Measurements from ENCODE around the gene ATXN7L1.

Gene ATXN7L1

DNA sequence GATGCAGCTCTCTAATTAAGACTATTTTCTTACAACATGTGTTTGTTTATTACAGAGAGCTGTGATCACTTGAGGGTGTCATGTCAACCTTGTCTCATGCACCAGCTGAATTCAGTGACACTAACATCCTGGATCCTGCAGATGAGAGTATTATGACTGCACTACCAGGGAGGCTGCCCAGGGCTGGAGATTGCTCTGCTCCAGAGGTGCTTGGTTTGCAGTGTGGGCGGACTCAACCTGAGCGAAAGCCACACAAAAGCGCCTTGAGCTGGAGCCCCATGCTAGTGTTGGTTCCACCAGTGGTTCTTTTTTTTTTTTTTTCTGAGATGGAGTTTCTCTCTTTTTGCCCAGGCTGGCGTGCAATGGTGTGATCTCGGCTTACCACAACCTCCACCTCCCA is 33.8 kb upstream of the ATXN7L1 start:
- H3K79me1 ChIP-seq (ENCODE audit: low read length) = no peaks in the 10 kb centered on the region
- no peak overlapping the region for H2BK5ac ChIP-seq (ENCODE audit: low read depth, low read length, poor library complexity)
- no peaks in the 10 kb centered on the region for H3K27me3 ChIP-seq (ENCODE audit: insufficient read depth, low read length)
- H3K4me1 ChIP-seq (ENCODE audit: control insufficient read depth in 1 of 2, insufficient read depth in 2 of 2, low read length in 2 of 2) = no peaks in the 10 kb centered on the region
- H3K79me2 ChIP-seq (ENCODE audit: control insufficient read depth, insufficient read depth, low read length, poor library complexity) = no peaks in the 10 kb centered on the region
- H3K4ac ChIP-seq (ENCODE audit: low read depth, low read length) = no peak overlapping the region
- no peak overlapping the region for H4K12ac ChIP-seq (ENCODE audit: low read depth, low read length)
- no peak for DNase-seq
- H3K9ac ChIP-seq (ENCODE audit: low read length) = no peak overlapping the region
- no CpG with 5 or more reads among the region's 5 CpGs for WGBS (ENCODE audit: extremely low coverage, insufficient coverage, insufficient read length)
- H2BK12ac ChIP-seq (ENCODE audit: low read length) = no peak overlapping the region
- no peaks in the 10 kb centered on the region for H3K9me3 ChIP-seq (ENCODE audit: insufficient read depth, low read depth, low read length)
- H3K27ac ChIP-seq (ENCODE audit: low read depth, low read length) = no peak overlapping the region
- no peak overlapping the region for H3K18ac ChIP-seq (ENCODE audit: low read length)
- no peak overlapping the region for H3K4me2 ChIP-seq (ENCODE audit: low read length)
- no peak overlapping the region for H2AFZ ChIP-seq (ENCODE audit: insufficient read depth, low read length, poor library complexity)
- no peak overlapping the region for H3K23ac ChIP-seq (ENCODE audit: low read length)
- no peak overlapping the region for H3K4me3 ChIP-seq (ENCODE audit: low read depth, low read length)
- H3K36me3 ChIP-seq (ENCODE audit: control insufficient read depth in 1 of 2, insufficient read depth in 2 of 2, low read length in 2 of 2) = no peaks in the 10 kb centered on the region
- no peak overlapping the region for H2BK120ac ChIP-seq (ENCODE audit: insufficient read depth, low read length, poor library complexity)
- H2AK5ac ChIP-seq (ENCODE audit: low read length) = no peak overlapping the region
- no peak overlapping the region for H4K91ac ChIP-seq (ENCODE audit: low read depth, low read length)
- no peak overlapping the region for H3K14ac ChIP-seq (ENCODE audit: low read length)
- no peak overlapping the region for H4K8ac ChIP-seq (ENCODE audit: low read depth, low read length)

GRCh38 chr7:105909742-105910141 is 33.3 kb upstream of the ATXN7L1 start:
- no peak overlapping the region for H3K14ac ChIP-seq (ENCODE audit: low read length)
- H3K23ac ChIP-seq (ENCODE audit: low read length) = no peak overlapping the region
- no peak overlapping the region for H3K4me2 ChIP-seq (ENCODE audit: low read length)
- no peak overlapping the region for H4K8ac ChIP-seq (ENCODE audit: low read depth, low read length)
- no peak overlapping the region for H2AK5ac ChIP-seq (ENCODE audit: low read length)
- H3K27me3 ChIP-seq (ENCODE audit: insufficient read depth, low read length) = no peaks in the 10 kb centered on the region
- no peak overlapping the region for H4K91ac ChIP-seq (ENCODE audit: low read depth, low read length)
- H2AFZ ChIP-seq (ENCODE audit: insufficient read depth, low read length, poor library complexity) = no peak overlapping the region
- H3K4me3 ChIP-seq (ENCODE audit: low read depth, low read length) = no peak overlapping the region
- H3K27ac ChIP-seq (ENCODE audit: low read depth, low read length) = no peak overlapping the region
- H2BK12ac ChIP-seq (ENCODE audit: low read length) = no peak overlapping the region
- no peak overlapping the region for H2BK5ac ChIP-seq (ENCODE audit: low read depth, low read length, poor library complexity)
- DNase-seq = no peak
- H3K4me1 ChIP-seq (ENCODE audit: control insufficient read depth in 1 of 2, insufficient read depth in 2 of 2, low read length in 2 of 2) = no peaks in the 10 kb centered on the region
- no peak overlapping the region for H4K12ac ChIP-seq (ENCODE audit: low read depth, low read length)
- 100% methylated on average over 1 of the region's 7 CpGs for WGBS (ENCODE audit: extremely low coverage, insufficient coverage, insufficient read length)
- H3K4ac ChIP-seq (ENCODE audit: low read depth, low read length) = no peak overlapping the region
- no peaks in the 10 kb centered on the region for H3K36me3 ChIP-seq (ENCODE audit: control insufficient read depth in 1 of 2, insufficient read depth in 2 of 2, low read length in 2 of 2)
- no peaks in the 10 kb centered on the region for H3K9me3 ChIP-seq (ENCODE audit: insufficient read depth, low read depth, low read length)
- no peak overlapping the region for H2BK120ac ChIP-seq (ENCODE audit: insufficient read depth, low read length, poor library complexity)
- H3K18ac ChIP-seq (ENCODE audit: low read length) = no peak overlapping the region
- H3K79me2 ChIP-seq (ENCODE audit: control insufficient read depth, insufficient read depth, low read length, poor library complexity) = no peaks in the 10 kb centered on the region
- no peaks in the 10 kb centered on the region for H3K79me1 ChIP-seq (ENCODE audit: low read length)
- H3K9ac ChIP-seq (ENCODE audit: low read length) = no peak overlapping the region

DNA sequence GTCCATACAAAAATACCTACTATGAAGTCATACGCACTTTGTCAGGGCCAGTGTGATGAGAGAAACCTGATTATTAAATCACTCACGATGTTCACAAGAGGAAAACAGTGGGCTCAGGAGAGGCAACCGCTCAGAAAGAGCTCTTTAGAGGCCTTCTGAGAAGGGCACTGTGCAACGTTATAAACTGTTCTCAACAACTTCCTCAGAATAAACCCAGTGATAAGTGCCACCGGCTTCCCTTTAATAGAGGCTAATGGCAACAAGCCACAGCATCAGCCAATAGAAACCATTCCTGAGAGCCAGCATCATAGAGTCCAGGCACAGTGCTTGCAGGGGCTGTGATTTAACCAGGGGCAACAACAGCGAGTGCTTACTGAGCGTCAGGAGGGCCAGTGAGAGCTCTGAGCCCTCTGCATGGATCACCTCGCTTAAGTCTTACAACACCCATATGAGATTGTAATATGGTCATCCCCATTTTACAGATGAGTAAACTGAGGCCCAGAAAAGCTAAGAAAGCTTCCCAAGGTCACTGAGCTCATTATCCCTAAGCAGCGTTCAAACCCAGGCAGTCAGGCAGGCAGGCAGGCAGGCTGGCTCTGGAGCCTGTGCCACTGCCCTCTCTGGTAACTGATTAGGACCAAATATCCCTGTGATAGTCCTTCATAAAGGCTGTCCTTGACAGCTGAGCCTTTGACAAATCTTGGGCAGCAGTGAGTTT is 30.9 kb upstream of the ATXN7L1 start:
- Histone ChIP-seq H2AK5ac (ENCODE audit: low read length) (no peak overlapping the region), H3K9ac (ENCODE audit: low read length) (no peak overlapping the region), H3K14ac (ENCODE audit: low read length) (no peak overlapping the region), H2BK5ac (ENCODE audit: low read depth, low read length, poor library complexity) (no peak overlapping the region), H3K79me1 (ENCODE audit: low read length) (no peaks in the 10 kb centered on the region), H3K18ac (ENCODE audit: low read length) (no peak overlapping the region), H3K4ac (ENCODE audit: low read depth, low read length) (no peak overlapping the region), H3K4me3 (ENCODE audit: low read depth, low read length) (no peak overlapping the region), H3K27ac (ENCODE audit: low read depth, low read length) (no peak overlapping the region), H4K91ac (ENCODE audit: low read depth, low read length) (no peak overlapping the region), H2AFZ (ENCODE audit: insufficient read depth, low read length, poor library complexity) (no peak overlapping the region), H3K27me3 (ENCODE audit: insufficient read depth, low read length) (no peaks in the 10 kb centered on the region), H2BK120ac (ENCODE audit: insufficient read depth, low read length, poor library complexity) (no peak overlapping the region), H3K36me3 (ENCODE audit: control insufficient read depth in 1 of 2, insufficient read depth in 2 of 2, low read length in 2 of 2) (no peaks in the 10 kb centered on the region), H3K23ac (ENCODE audit: low read length) (no peak overlapping the region), H4K8ac (ENCODE audit: low read depth, low read length) (no peak overlapping the region), H3K79me2 (ENCODE audit: control insufficient read depth, insufficient read depth, low read length, poor library complexity) (no peaks in the 10 kb centered on the region), H3K4me2 (ENCODE audit: low read length) (no peak overlapping the region), H3K9me3 (ENCODE audit: insufficient read depth, low read depth, low read length) (no peaks in the 10 kb centered on the region), H2BK12ac (ENCODE audit: low read length) (no peak overlapping the region), H4K12ac (ENCODE audit: low read depth, low read length) (no peak overlapping the region), H3K4me1 (ENCODE audit: control insufficient read depth in 1 of 2, insufficient read depth in 2 of 2, low read length in 2 of 2) (no peaks in the 10 kb centered on the region)
- no CpG with 5 or more reads among the region's 9 CpGs for WGBS (ENCODE audit: extremely low coverage, insufficient coverage, insufficient read length)
- no peak for DNase-seq

DNA sequence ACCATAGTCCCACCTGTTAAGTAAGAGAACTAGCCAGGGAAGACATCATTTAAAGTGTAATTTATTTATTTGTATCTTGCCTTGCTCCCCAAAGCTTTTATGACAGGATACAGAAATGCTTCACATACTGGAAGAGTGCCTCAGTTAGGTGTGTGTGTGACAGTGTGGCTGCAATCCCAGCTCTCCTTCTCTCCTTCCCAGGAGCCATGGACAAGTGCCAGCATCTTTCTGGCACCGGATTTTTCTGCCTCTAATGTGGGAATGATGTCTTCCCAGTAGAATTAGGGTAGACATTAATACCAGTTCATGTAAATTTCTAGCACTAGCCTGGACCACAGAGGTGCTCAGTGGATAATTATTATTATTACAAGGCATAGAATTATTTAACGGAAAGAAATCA is 30.3 kb upstream of the ATXN7L1 start:
- H3K23ac ChIP-seq (ENCODE audit: low read length) = no peak overlapping the region
- no peak overlapping the region for H2AK5ac ChIP-seq (ENCODE audit: low read length)
- no peak overlapping the region for H3K4ac ChIP-seq (ENCODE audit: low read depth, low read length)
- H3K4me3 ChIP-seq (ENCODE audit: low read depth, low read length) = no peak overlapping the region
- no peak overlapping the region for H2BK12ac ChIP-seq (ENCODE audit: low read length)
- no peak for DNase-seq
- no peaks in the 10 kb centered on the region for H3K79me1 ChIP-seq (ENCODE audit: low read length)
- no peak overlapping the region for H3K4me2 ChIP-seq (ENCODE audit: low read length)
- H4K8ac ChIP-seq (ENCODE audit: low read depth, low read length) = no peak overlapping the region
- no peak overlapping the region for H3K14ac ChIP-seq (ENCODE audit: low read length)
- no peak overlapping the region for H2BK120ac ChIP-seq (ENCODE audit: insufficient read depth, low read length, poor library complexity)
- H2BK5ac ChIP-seq (ENCODE audit: low read depth, low read length, poor library complexity) = no peak overlapping the region
- H2AFZ ChIP-seq (ENCODE audit: insufficient read depth, low read length, poor library complexity) = no peak overlapping the region
- H3K18ac ChIP-seq (ENCODE audit: low read length) = no peak overlapping the region
- no CpG with 5 or more reads among the region's 2 CpGs for WGBS (ENCODE audit: extremely low coverage, insufficient coverage, insufficient read length)
- H3K9me3 ChIP-seq (ENCODE audit: insufficient read depth, low read depth, low read length) = no peaks in the 10 kb centered on the region
- H4K12ac ChIP-seq (ENCODE audit: low read depth, low read length) = no peak overlapping the region
- H3K4me1 ChIP-seq (ENCODE audit: control insufficient read depth in 1 of 2, insufficient read depth in 2 of 2, low read length in 2 of 2) = no peaks in the 10 kb centered on the region
- H4K91ac ChIP-seq (ENCODE audit: low read depth, low read length) = no peak overlapping the region
- H3K36me3 ChIP-seq (ENCODE audit: control insufficient read depth in 1 of 2, insufficient read depth in 2 of 2, low read length in 2 of 2) = no peaks in the 10 kb centered on the region
- H3K9ac ChIP-seq (ENCODE audit: low read length) = no peak overlapping the region
- H3K27ac ChIP-seq (ENCODE audit: low read depth, low read length) = no peak overlapping the region
- no peaks in the 10 kb centered on the region for H3K79me2 ChIP-seq (ENCODE audit: control insufficient read depth, insufficient read depth, low read length, poor library complexity)
- no peaks in the 10 kb centered on the region for H3K27me3 ChIP-seq (ENCODE audit: insufficient read depth, low read length)

Data from trophoblast cell (in vitro differentiated cells and primary cell).